ENCODE data around the gene ZNF488. TPM values are rescaled to one million over a fixed set of nuclear protein-coding genes. Genes with fewer than 3 reads are reported as not detected.

ZNF488 gene
- polyA plus RNA-seq, 1 of the 3 experiments (the other 2 are of a cell fraction) = 0.59 TPM

DNA sequence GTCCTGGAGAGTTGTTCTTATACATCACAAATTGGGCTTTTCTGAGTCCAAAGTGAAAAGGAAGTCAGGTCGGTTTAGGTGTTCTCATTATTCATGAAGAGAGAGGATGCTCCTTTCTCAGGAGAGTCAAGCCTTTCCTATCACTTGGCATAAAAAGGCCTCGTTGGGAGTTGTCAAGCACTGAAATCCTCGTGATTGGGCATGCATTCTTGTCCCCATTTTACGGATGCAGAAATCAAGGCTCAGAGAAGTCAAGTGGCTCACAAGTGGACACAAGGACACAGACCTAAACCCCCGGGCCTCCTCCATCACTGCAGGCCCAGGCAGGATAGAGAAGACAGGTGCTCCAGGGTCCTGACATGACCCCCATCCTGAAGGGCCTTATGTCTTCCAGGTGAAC lies 27.4 kb downstream of the ZNF488 start:
- no peak overlapping the region for H3K4me2 ChIP-seq
- no peaks in the 10 kb centered on the region for H3K36me3 ChIP-seq (replicated peaks in 1 of 2; ENCODE audit: control insufficient read depth in 1 of 2, insufficient read depth in 2 of 2, low read length in 1 of 2)
- CTCF ChIA-PET = interaction anchor here (1.2 to 1.8 kb wide), 2 partner anchors 11 to 332 kb away, joined by 3 to 6 read pairs; no protein-coding TSS in a partner anchor
- 26% methylated on average over 4 of the region's 5 CpGs for WGBS (ENCODE audit: low lambda C conversion rate)
- H3K9me3 ChIP-seq = no peaks in the 10 kb centered on the region
- no peak overlapping the region for H2AFZ ChIP-seq (ENCODE audit: low read depth)
- no peaks in the 10 kb centered on the region for H4K20me1 ChIP-seq (ENCODE audit: insufficient read depth)
- H3K79me2 ChIP-seq (ENCODE audit: insufficient read depth) = no peaks in the 10 kb centered on the region
- H3K9me2 ChIP-seq = no peaks in the 10 kb centered on the region
- H3K4me3 ChIP-seq (ENCODE audit: low read depth in 2 of 2, low read length in 1 of 2) = no peak overlapping the region
- no peak overlapping the region for H3K9ac ChIP-seq
- DNase-seq = no peak
- no peak for TF ChIP-seq JUND (IDR thresholded peaks at IDR 0.05)
- TF ChIP-seq ZBTB33 (IDR thresholded peaks at IDR 0.05; ENCODE audit: borderline replicate concordance, low read depth) = no peak
- TF ChIP-seq RCOR1 (IDR thresholded peaks at IDR 0.05; ENCODE audit: low read length) = no peak
- TF ChIP-seq, protein P1, sequence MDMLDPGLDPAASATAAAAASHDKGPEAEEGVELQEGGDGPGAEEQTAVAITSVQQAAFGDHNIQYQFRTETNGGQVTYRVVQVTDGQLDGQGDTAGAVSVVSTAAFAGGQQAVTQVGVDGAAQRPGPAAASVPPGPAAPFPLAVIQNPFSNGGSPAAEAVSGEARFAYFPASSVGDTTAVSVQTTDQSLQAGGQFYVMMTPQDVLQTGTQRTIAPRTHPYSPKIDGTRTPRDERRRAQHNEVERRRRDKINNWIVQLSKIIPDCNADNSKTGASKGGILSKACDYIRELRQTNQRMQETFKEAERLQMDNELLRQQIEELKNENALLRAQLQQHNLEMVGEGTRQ (IDR thresholded peaks at IDR 0.05; ENCODE audit: borderline replicate concordance, low read depth, low read length) = no peak
- TF ChIP-seq, protein P2, sequence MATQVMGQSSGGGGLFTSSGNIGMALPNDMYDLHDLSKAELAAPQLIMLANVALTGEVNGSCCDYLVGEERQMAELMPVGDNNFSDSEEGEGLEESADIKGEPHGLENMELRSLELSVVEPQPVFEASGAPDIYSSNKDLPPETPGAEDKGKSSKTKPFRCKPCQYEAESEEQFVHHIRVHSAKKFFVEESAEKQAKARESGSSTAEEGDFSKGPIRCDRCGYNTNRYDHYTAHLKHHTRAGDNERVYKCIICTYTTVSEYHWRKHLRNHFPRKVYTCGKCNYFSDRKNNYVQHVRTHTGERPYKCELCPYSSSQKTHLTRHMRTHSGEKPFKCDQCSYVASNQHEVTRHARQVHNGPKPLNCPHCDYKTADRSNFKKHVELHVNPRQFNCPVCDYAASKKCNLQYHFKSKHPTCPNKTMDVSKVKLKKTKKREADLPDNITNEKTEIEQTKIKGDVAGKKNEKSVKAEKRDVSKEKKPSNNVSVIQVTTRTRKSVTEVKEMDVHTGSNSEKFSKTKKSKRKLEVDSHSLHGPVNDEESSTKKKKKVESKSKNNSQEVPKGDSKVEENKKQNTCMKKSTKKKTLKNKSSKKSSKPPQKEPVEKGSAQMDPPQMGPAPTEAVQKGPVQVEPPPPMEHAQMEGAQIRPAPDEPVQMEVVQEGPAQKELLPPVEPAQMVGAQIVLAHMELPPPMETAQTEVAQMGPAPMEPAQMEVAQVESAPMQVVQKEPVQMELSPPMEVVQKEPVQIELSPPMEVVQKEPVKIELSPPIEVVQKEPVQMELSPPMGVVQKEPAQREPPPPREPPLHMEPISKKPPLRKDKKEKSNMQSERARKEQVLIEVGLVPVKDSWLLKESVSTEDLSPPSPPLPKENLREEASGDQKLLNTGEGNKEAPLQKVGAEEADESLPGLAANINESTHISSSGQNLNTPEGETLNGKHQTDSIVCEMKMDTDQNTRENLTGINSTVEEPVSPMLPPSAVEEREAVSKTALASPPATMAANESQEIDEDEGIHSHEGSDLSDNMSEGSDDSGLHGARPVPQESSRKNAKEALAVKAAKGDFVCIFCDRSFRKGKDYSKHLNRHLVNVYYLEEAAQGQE (IDR thresholded peaks at IDR 0.05; ENCODE audit: low read depth, low read length) = no peak
- TF ChIP-seq FOXJ3 (CRISPR knock-in tag; IDR thresholded peaks at IDR 0.05) = no peak
- TF ChIP-seq GATA2 (CRISPR knock-in tag; IDR thresholded peaks at IDR 0.05) = no peak
- no peak for TF ChIP-seq TAF1 (IDR thresholded peaks at IDR 0.05; ENCODE audit: borderline replicate concordance, low read depth, low read length)
- TF ChIP-seq RXRA (IDR thresholded peaks at IDR 0.05; ENCODE audit: borderline replicate concordance, low read depth) = no peak
- TF ChIP-seq ELF1 (IDR thresholded peaks at IDR 0.05) = no peak
- no peak for TF ChIP-seq SIN3A (IDR thresholded peaks at IDR 0.05; ENCODE audit: borderline replicate concordance, low read depth, low read length)
- no peak for TF ChIP-seq RFX5 (IDR thresholded peaks at IDR 0.05; ENCODE audit: low read length)
- TF ChIP-seq FOSL2 (IDR thresholded peaks at IDR 0.05; ENCODE audit: borderline replicate concordance, low read depth) = no peak
- no peak for TF ChIP-seq POLR2AphosphoS5 (IDR thresholded peaks at IDR 0.05; ENCODE audit: low read depth, low read length)
- no peak for TF ChIP-seq IRF3 (IDR thresholded peaks at IDR 0.05; ENCODE audit: low read depth, low read length)
- no peak for TF ChIP-seq NRF1 (IDR thresholded peaks at IDR 0.05; ENCODE audit: low read depth, low read length)
- no peak for TF ChIP-seq EP300 (IDR thresholded peaks at IDR 0.05; ENCODE audit: borderline replicate concordance in 1 of 2, low read depth in 1 of 2, low read length in 1 of 2)
- TF ChIP-seq YY1 (IDR thresholded peaks at IDR 0.05; ENCODE audit: low read depth) = no peak
- peaks cover 10% of the 10 kb centered on the region; the same call in 1 of the 2 replicates for H3K27me3 ChIP-seq (ENCODE audit: insufficient read depth)
- peaks cover under 1% of the 10 kb centered on the region for H3F3A ChIP-seq (replicated peaks; ENCODE audit: insufficient read depth)
- POLR2A ChIA-PET = no interaction called here
- H3K4me1 ChIP-seq (ENCODE audit: control insufficient read depth in 1 of 2, insufficient read depth in 2 of 2, low read depth in 1 of 2, low read length in 1 of 2) = peaks cover 0 to 8% of the 10 kb centered on the region in 2 experiments; a peak in 1 of 4 replicates
- H3K27ac ChIP-seq (ENCODE audit: low read depth in 2 of 2, low read length in 1 of 2) = no peak overlapping the region
